ENCODE data around the gene LBP.

- TF ChIP-seq TAF1 (IDR thresholded peaks at IDR 0.05; ENCODE audit: borderline replicate concordance, low read depth, low read length), result no peak
- TF ChIP-seq POLR2AphosphoS5 (IDR thresholded peaks at IDR 0.05; ENCODE audit: low read depth, low read length), result peak; percentile 43
- no peak for TF ChIP-seq POLR2A (IDR thresholded peaks at IDR 0.05; ENCODE audit: low read depth, low read length)
Observed at GRCh38 chr20:38426006-38426897, 80.0 kb downstream of the LBP start.
